Neural progenitor cell (in vitro differentiated cells): Measurements from ENCODE around the gene HEXD.

Experiments used
- EZH2 ChIP-seq: fragments of 200-600 bp; sonication (generic); IDR thresholded peaks from 2 replicates; pipeline ENCODE4 v1.6.1; 2017; ENCODE audit warnings: antibody characterized with exemption, mild to moderate bottlenecking, moderate library complexity
- EZH2phosphoT487 ChIP-seq: fragments of 200-600 bp; sonication (generic); IDR thresholded peaks from 2 replicates; pipeline ENCODE4 v1.6.1; 2017; ENCODE audit warnings: antibody characterized with exemption
- TF ChIP-seq, protein P1 (sequence below): fragments of 200-600 bp; sonication (generic); IDR thresholded peaks from 2 replicates; pipeline ENCODE4 v1.5.1; 2017; ENCODE audit warnings: antibody characterized with exemption, mild to moderate bottlenecking

DNA sequence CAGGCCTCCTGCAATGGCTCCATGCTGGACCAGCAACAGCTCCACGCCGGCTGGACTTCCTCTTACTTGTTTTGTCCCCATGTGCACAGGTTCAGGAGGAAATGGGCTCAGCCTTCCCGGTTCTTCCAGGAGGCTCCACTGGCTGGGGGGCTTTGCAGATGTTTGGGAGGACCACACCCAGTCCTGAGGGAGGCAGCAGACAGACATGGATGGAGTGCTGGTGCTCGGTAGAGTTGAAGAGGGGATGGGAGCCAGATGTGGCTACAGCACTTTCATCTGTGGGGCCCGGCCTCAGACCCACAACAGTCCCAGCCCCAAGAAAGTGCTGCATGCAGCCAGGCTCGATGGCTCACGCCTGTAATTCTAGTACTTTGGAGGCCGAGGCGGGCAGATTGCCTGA lies 62.2 kb downstream of the HEXD start:
- TF ChIP-seq, protein P1, sequence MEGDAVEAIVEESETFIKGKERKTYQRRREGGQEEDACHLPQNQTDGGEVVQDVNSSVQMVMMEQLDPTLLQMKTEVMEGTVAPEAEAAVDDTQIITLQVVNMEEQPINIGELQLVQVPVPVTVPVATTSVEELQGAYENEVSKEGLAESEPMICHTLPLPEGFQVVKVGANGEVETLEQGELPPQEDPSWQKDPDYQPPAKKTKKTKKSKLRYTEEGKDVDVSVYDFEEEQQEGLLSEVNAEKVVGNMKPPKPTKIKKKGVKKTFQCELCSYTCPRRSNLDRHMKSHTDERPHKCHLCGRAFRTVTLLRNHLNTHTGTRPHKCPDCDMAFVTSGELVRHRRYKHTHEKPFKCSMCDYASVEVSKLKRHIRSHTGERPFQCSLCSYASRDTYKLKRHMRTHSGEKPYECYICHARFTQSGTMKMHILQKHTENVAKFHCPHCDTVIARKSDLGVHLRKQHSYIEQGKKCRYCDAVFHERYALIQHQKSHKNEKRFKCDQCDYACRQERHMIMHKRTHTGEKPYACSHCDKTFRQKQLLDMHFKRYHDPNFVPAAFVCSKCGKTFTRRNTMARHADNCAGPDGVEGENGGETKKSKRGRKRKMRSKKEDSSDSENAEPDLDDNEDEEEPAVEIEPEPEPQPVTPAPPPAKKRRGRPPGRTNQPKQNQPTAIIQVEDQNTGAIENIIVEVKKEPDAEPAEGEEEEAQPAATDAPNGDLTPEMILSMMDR: no peak
- TF ChIP-seq EZH2 (no peak), EZH2phosphoT487 (no peak)
